MM.1S (cell line): Measurements from ENCODE around the gene NMRAL1.

ENCODE experiments used
- DNase-seq: peaks from one replicate; pipeline ENCODE4 v3.0.0-alpha.2; 2015
- H2AFZ ChIP-seq: fragments of 300-600 bp; sonication (generic); 2 replicates; pipeline ENCODE4 v1.6.0; 2016; ENCODE audit warnings: antibody characterized with exemption, low read length
- H3F3A ChIP-seq: fragments of 300-600 bp; sonication (generic); 2 replicates; pipeline ENCODE4 v1.6.1; 2016; ENCODE audit warnings: mild to moderate bottlenecking, antibody characterized with exemption, low read length, moderate library complexity, mixed read lengths; ENCODE audit not compliant: insufficient read depth
- H3K27ac ChIP-seq: fragments of 300-600 bp; sonication (generic); 2 replicates; pipeline ENCODE4 v1.5.1; 2016; ENCODE audit warnings: mild to moderate bottlenecking, low read length
- H3K27me3 ChIP-seq: fragments of 300-600 bp; sonication (generic); replicated peaks from 2 replicates; pipeline ENCODE4 v1.6.0; 2016; ENCODE audit warnings: low read length; ENCODE audit not compliant: insufficient read depth
- H3K36me3 ChIP-seq: fragments of 300-600 bp; sonication (generic); replicated peaks from 2 replicates; pipeline ENCODE4 v1.6.1; 2016; ENCODE audit warnings: mild to moderate bottlenecking, low read length, mixed read lengths; ENCODE audit not compliant: insufficient read depth
- H3K4me1 ChIP-seq: fragments of 300-600 bp; sonication (generic); 2 replicates; pipeline ENCODE4 v1.6.1; 2016; ENCODE audit warnings: low read length, mixed read lengths
- H3K4me2 ChIP-seq: fragments of 300-600 bp; sonication (generic); 2 replicates; pipeline ENCODE4 v1.6.0; 2016; ENCODE audit warnings: low read depth, low read length
- H3K4me3 ChIP-seq: fragments of 300-600 bp; sonication (generic); 2 replicates; pipeline ENCODE4 v1.5.1; 2016; ENCODE audit warnings: low read length, mixed read lengths
- H3K79me2 ChIP-seq: fragments of 300-600 bp; sonication (generic); 2 replicates; pipeline ENCODE4 v1.6.1; 2016; ENCODE audit warnings: mixed run types, low read length, mixed read lengths
- H3K9ac ChIP-seq: fragments of 300-600 bp; sonication (generic); 2 replicates; pipeline ENCODE4 v1.6.1; 2016; ENCODE audit warnings: low read length, mixed read lengths
- H3K9me2 ChIP-seq: fragments of 300-600 bp; sonication (generic); replicated peaks from 2 replicates; pipeline ENCODE4 v1.6.1; 2016; ENCODE audit warnings: mild to moderate bottlenecking, low read length, mixed read lengths; ENCODE audit not compliant: insufficient read depth
- H3K9me3 ChIP-seq: fragments of 300-600 bp; sonication (generic); replicated peaks from 2 replicates; pipeline ENCODE4 v1.6.1; 2016; ENCODE audit warnings: mild to moderate bottlenecking, low read length, mixed read lengths; ENCODE audit not compliant: insufficient read depth
- H4K20me1 ChIP-seq: fragments of 300-600 bp; sonication (generic); 2 replicates; pipeline ENCODE4 v1.6.1; 2016; ENCODE audit warnings: mild to moderate bottlenecking, low read length, moderate library complexity, mixed read lengths; ENCODE audit not compliant: insufficient read depth
- EZH2 ChIP-seq: fragments of 300-600 bp; sonication (generic); optimal IDR thresholded peaks from 2 replicates; pipeline ENCODE3; 2017; ENCODE audit warnings: low read depth, mild to moderate bottlenecking, antibody characterized with exemption, low read length, mixed read lengths
- EZH2phosphoT487 ChIP-seq: fragments of 300-600 bp; sonication (generic); IDR thresholded peaks from 2 replicates; pipeline ENCODE4 v1.6.1; 2018; ENCODE audit warnings: antibody characterized with exemption, low read length
- TF ChIP-seq, protein P1 (sequence below): fragments of 300-600 bp; sonication (generic); IDR thresholded peaks from 2 replicates; pipeline ENCODE4 v1.5.1; 2016; ENCODE audit warnings: antibody characterized with exemption, low read length, mixed read lengths

Gene NMRAL1

DNA sequence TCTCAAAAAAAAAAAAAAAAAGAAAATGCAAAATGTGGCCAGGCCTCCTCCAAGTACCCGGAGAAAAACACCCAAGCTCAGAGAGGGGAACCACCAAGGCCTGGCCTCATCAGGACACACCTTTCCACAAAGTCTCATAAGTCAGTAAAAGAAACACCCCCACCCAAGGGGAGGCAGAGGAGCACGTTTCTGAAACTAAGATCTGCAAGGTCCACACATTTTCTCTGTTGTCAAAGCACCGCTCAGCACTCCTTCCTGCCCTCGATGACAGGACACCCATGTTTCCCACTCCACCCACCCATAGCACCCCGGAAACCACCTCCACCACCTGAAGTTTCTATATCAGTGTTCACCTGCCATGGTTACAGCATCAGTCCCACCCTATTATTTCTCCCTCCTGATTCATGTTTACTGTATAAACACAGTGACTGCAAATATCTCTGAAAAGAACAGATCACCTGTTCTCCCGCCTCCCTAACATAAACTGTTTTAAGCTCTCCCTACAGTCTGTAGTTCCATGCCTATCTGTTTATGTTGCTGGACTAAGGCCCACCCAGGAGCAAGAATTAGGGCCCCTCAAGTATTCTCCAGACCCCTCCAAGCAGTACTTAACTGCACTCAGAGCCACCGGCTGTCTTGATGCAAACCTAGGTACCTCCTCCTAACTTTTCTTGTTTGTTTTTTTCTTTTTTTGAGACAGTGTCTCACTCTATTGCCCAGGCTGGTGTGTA, 60.1 kb downstream of the NMRAL1 start:
- Histone ChIP-seq H3K4me2 (peak overlapping the region; percentile 86), H3K4me3 (peak overlapping the region; percentile 80), H3K9me2 (no peaks in the 10 kb centered on the region), H3F3A (peaks cover 22% of the 10 kb centered on the region), H3K9ac (peak overlapping the region; percentile 96), H3K27ac (peak overlapping the region; percentile 93), H3K79me2 (peaks cover 70% of the 10 kb centered on the region), H3K36me3 (no peaks in the 10 kb centered on the region), H4K20me1 (peaks cover 21% of the 10 kb centered on the region), H3K9me3 (no peaks in the 10 kb centered on the region), H3K4me1 (no peaks in the 10 kb centered on the region; the same call in 1 of the 2 replicates), H2AFZ (no peak overlapping the region), H3K27me3 (no peaks in the 10 kb centered on the region)
- TF ChIP-seq EZH2 (no peak), EZH2phosphoT487 (no peak)
- TF ChIP-seq, protein P1, sequence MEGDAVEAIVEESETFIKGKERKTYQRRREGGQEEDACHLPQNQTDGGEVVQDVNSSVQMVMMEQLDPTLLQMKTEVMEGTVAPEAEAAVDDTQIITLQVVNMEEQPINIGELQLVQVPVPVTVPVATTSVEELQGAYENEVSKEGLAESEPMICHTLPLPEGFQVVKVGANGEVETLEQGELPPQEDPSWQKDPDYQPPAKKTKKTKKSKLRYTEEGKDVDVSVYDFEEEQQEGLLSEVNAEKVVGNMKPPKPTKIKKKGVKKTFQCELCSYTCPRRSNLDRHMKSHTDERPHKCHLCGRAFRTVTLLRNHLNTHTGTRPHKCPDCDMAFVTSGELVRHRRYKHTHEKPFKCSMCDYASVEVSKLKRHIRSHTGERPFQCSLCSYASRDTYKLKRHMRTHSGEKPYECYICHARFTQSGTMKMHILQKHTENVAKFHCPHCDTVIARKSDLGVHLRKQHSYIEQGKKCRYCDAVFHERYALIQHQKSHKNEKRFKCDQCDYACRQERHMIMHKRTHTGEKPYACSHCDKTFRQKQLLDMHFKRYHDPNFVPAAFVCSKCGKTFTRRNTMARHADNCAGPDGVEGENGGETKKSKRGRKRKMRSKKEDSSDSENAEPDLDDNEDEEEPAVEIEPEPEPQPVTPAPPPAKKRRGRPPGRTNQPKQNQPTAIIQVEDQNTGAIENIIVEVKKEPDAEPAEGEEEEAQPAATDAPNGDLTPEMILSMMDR, result no peak
- DNase-seq, result peak; percentile 94

- Histone ChIP-seq H3K9me3 (no peaks in the 10 kb centered on the region), H2AFZ (no peak overlapping the region), H3K4me3 (no peak overlapping the region), H3K79me2 (peaks cover 85% of the 10 kb centered on the region), H3K27ac (no peak overlapping the region), H3K4me1 (no peaks in the 10 kb centered on the region; the same call in 1 of the 2 replicates), H3K27me3 (no peaks in the 10 kb centered on the region), H3F3A (peaks cover 22% of the 10 kb centered on the region), H3K36me3 (peaks cover 11% of the 10 kb centered on the region), H3K4me2 (no peak overlapping the region), H3K9me2 (no peaks in the 10 kb centered on the region), H4K20me1 (peaks cover 21% of the 10 kb centered on the region), H3K9ac (no peak overlapping the region)
- TF ChIP-seq, protein P1, result no peak
- TF ChIP-seq EZH2phosphoT487 (no peak), EZH2 (no peak)
- DNase-seq, result no peak
Measured at GRCh38 chr16:4412854-4413253, 61.6 kb downstream of the NMRAL1 start.

DNA sequence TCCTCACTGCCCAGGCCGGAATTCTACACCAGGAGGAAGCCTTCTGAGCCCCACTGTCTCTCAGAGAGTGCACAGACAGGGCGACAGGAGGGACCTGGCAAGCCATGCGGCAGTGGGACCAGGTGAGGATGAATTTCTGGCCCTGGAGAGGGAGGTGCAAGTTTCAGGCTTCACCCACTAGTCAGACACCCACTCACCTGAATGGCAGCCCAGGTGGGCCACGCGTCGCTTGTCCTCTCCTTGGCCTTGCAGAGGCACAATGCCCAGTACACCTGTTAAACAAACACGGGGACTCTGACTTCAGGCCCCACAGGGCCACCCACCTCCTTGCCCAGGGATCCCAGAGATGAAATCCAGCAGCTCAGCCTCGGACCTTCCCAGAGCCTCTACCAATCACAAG, 62.3 kb downstream of the NMRAL1 start:
- TF ChIP-seq, protein P1, result no peak
- Histone ChIP-seq H3F3A (peaks cover 22% of the 10 kb centered on the region), H3K27ac (no peak overlapping the region), H3K27me3 (no peaks in the 10 kb centered on the region), H3K9me3 (no peaks in the 10 kb centered on the region), H2AFZ (no peak overlapping the region), H3K9ac (no peak overlapping the region), H3K4me1 (no peaks in the 10 kb centered on the region), H3K9me2 (no peaks in the 10 kb centered on the region), H3K79me2 (peaks cover 88% of the 10 kb centered on the region), H4K20me1 (peaks cover 21% of the 10 kb centered on the region), H3K36me3 (peaks cover 14% of the 10 kb centered on the region), H3K4me3 (no peak overlapping the region), H3K4me2 (no peak overlapping the region)
- DNase-seq, result no peak
